Activated CD4-positive, alpha-beta T cell treated with anti-CD3 and anti-CD28 coated beads, Interleukin-2, Interleukin-6, amounts not matched to agents 100 ng/mL and 50 ng/mL, durations not matched to agents 16 hours and 8 hours (primary cell): ENCODE results near the gene LDLR.
"Not testable (repeated sequence)": the region's sequence is repeated elsewhere in the genome, so short reads cannot be mapped to it uniquely, and the experiment has no call there.

Source experiments
- DNase-seq: peaks from one replicate; pipeline ENCODE4 v3.0.0-alpha.2; 2020

LDLR gene

DNA sequence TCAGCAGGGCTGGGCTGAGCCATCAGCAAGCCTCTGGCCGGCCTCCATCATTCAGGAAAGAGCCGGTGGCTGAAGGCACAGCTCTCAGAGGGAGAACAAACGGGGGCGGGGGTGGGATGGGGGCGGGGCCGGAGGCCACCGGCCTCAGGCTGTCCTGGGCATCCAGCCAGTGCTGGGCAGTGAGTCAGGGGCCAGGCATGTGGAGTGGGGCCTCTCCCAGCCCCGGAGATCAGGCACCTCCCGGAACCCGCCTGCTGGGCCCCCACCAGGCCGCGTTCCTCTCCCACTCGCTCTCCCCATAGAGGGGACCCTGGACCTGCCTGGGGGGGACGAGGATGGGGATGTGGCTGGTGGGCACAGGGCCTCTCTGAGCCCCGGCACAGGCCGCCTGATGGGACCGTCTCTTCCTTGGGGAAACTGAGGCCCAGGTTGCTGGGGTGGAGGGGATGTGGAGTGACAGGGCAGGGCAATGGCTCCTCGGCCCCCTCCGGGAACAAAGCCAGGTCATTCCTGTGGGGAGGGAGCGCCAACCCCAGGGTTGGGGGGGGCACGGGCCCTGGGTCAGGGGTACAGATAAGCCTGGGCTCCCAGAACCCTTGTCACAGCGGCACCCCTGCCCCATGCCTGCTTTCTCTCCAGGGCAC is 53.4 kb downstream of the LDLR start:
- no peak for DNase-seq

DNA sequence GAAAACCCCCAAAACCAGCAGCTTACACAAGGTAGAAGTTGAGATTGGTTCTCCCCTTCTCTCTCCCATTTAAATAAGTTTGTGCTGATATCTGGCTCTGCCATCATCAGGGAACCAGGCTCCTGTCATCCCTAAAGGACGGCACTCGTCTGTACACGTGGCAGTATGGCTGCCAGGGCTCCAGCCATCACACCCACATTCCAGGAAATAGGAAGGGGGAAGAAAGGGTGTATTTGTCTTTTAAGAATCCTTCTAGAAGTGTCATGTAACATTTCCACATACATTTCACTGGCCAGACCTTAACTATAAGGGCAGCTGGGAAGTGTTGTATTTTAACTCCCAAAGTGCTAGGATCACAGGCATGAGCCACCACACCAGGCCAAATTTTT is 56.3 kb downstream of the LDLR start:
- DNase-seq: no peak

- no peak for DNase-seq
Observed at GRCh38 chr19:11148001-11148400, 58.7 kb downstream of the LDLR start.

- DNase-seq: no peak
Observed at GRCh38 chr19:11151181-11151580, 61.9 kb downstream of the LDLR start.

- DNase-seq: no peak
Observed at GRCh38 chr19:11152318-11153062, 63.2 kb downstream of the LDLR start.

DNA sequence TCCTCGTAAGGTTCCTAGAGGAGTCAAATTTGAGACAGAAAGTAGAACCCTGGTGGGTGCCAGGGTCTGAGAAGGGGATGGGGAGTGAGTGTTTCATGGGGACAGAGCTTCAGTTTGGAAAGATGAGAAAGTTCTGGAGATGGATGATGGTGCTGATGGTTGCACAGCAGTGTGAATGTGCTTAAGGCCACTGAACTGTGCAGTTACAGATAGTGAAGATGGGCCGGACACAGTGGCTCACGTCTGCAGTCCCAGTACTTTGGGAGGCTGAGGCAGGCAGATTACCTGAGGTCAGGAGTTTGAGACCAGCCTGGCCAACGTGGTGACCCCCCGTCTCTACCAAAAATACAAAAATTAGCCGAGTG is 65.4 kb downstream of the LDLR start:
- no peak for DNase-seq

GRCh38 chr19:11155373-11156120 is 66.3 kb downstream of the LDLR start, which contains the start of gene SPC24:
Gene SPC24 (minus strand): TSS chr19:11155782. CDS start chr19:11155776, 6 bp downstream.
- peak; percentile 99 for DNase-seq

- no peak for DNase-seq
Observed at GRCh38 chr19:11159598-11160439, 70.6 kb downstream of the LDLR start.

GRCh38 chr19:11160440-11160768 is 71.1 kb downstream of the LDLR start:
- DNase-seq: not testable (repeated sequence)

DNA sequence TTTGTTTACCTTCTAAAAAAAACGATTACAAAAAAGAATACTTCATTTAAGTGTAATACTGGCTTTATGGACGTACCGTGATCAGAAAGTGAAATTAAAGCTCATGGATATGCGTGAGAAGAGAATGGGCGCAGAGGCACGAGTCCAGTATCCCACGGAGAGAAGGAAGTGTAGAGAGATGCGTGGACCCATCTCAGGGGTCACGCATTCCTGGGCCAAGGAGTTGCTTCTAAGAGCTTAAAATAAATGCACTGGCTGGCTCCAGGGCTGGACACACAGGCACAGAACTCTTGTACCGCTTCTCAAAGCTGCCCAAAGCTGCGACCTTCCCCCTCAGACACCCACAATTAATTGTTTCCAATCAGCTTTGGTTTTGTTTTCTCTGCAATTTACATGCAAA is 75.0 kb downstream of the LDLR start:
- no peak for DNase-seq

DNA sequence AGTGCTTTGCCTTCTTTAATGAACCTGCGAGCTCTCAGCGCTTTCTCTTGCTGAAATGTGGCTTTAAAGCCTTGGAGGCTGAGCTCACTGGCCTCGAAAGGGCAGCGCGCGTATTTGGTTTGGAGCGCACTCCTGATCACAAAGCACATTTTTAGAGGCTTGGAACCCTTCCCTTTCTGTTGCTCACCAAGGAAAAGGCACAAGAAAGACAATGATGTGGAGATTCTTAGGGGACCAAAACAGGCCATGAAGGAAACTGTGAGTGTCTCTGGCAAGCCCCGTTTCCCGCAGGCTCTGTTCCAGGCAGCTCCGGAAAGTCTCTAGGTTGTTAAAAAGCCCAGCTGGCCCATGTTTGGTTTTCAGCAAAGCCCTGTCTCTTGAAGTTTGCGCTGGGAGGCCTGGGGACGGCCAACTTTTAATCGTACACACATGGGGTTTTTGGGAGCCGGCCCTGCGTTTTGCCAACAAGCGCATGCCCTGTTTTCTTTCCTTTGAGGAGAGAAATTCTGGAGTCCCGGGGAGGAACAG is 75.7 kb downstream of the LDLR start:
- no peak for DNase-seq

DNA sequence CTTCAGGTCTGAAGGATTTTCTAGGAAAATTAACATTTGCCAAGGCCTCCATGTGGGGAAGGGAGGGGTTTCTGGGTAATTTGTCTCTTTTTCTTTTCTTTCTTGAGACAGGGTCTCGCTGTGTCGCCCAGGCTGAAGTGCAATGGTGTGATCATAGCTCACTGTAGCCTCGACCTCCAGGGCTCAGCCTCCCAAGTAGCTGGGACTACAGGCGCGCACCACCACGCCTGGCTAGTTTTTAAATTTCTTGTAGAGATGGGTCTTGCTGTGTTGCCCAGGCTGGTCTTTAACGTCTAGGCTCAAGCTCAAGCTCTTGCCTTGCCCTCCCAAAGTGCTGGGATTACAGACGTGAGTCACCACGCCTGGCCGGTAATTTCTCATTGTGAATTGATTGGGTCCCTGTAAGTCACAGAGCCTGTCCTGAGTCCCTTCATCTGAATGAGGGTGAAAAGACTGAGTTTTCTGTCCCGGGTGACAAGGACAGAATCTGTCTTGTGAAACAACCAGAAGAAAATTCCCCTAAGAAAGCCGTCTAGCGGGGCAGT is 76.3 kb downstream of the LDLR start:
- DNase-seq: no peak

DNA sequence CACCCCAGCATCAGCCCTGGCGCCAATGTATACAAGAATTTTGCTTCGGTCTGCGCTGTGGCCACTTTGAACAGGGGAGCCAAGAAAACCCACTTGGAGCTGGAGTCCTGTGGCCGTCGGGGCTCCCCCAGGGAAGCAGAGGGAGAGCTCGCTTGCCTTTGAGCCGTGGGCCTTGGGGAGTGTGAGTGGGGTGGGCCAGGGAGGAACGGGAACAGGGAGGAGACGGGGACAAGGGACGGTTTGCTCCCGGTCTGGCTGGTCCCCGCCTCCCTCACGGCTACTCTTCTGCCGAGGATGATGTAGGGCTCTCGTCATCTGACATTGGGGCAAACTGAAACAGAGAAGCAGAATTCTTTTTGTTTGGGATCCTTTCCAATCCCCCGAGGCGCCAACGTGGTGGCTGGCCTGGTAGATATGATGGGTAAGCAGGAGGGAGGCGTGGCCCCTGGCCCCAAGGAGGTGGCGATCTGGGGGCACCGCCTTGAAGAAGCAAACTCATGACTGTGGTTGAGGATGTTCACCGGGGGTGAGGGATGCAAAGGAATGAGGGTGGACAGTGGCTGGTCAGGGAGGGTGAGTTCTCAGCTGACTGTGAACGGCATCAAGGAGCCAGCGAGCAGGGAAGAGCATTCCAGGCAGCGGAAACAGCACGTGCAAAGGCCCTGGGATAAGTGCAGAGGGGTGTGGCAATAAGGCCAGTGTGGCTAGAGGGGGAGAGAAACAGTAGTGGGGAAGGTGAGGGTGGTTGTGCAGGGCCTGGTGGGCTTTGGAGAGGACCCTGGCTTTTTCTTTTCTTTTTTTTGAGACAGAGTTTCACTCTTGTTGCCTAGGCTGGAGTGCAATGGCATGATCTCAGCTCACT is 77.2 kb downstream of the LDLR start:
- no peak for DNase-seq

GRCh38 chr19:11168568-11168967 is 79.3 kb downstream of the LDLR start:
- DNase-seq: no peak

DNA sequence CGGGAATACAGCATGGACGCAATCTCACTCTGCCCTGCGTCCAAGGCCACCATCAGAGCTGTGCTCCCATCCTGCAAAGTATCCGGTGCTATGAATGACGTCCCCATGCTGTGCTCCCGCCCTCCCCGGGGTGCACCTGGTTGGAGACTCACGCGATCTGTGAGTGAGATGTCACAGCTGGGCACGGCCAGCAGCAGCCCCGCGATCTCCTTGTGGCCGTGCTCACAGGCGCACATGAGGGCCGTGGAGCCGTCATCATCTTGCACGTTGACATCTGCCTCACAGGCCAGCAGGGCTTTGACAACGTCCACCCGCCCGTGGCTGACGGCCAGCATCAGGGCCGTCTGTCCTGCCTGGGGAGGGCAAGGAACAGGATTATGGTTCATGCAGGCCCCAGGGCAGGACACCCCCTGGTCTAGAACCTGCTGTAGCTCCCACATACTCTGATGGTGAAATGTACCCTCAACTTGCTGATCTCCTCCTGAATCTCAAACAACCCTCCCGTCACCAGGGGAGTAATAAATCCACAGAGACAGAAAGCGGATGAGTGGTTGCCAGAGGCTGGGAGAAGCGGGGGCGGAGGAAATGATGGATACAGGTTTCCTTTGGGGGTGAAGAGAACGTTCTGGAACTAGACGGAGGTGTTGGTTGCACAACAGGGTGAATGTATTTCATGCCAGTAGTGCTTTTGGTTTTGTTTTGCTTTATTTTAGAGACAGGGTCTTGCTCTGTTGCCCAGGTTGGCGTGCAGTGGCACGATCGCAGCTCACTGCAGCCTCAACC is 80.8 kb downstream of the LDLR start:
- DNase-seq: no peak

- DNase-seq: no peak
Observed at GRCh38 chr19:11171144-11171543, 81.9 kb downstream of the LDLR start.

DNA sequence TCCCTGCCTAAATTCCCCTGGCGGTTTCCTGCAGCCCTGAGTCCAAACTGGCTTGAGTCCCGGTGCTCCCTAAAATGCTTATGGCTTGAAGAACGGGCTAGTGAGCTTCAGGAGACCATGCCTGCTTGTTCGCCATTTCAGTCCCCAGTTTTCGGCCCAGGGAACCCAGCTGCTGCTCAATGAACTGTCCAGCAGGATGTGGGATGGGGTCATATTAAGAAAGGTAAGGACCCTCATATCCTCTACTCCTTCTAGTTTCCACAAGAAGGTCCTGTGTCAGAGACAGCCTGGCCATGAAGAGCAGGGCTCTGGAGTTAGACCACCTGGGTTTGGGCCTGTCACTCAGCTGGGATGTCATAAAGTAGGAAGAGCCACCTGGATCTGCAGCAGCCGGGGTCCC is 83.3 kb downstream of the LDLR start:
- no peak for DNase-seq

- no peak for DNase-seq
Observed at GRCh38 chr19:11173516-11174155, 84.4 kb downstream of the LDLR start.

GRCh38 chr19:11174336-11174735 is 85.1 kb downstream of the LDLR start:
- no peak for DNase-seq

- no peak for DNase-seq
Observed at GRCh38 chr19:11175920-11176319, 86.7 kb downstream of the LDLR start.
